Astrocyte (in vitro differentiated cells and primary cell): Measurements from ENCODE around the gene MINDY3.

Source experiments
- EZH2 ChIP-seq: IDR thresholded peaks from 2 replicates; pipeline ENCODE4 v1.6.1; 2012; ENCODE audit warnings: mild to moderate bottlenecking, low read length, inconsistent platforms; ENCODE audit not compliant: insufficient read depth
- TF ChIP-seq, protein P1 (sequence below): IDR thresholded peaks from 2 replicates; pipeline ENCODE4 v1.5.1; 2011; ENCODE audit warnings: low read depth, mild to moderate bottlenecking, inconsistent platforms, low read length, moderate library complexity; ENCODE audit not compliant: insufficient read depth

- TF ChIP-seq, protein P1, sequence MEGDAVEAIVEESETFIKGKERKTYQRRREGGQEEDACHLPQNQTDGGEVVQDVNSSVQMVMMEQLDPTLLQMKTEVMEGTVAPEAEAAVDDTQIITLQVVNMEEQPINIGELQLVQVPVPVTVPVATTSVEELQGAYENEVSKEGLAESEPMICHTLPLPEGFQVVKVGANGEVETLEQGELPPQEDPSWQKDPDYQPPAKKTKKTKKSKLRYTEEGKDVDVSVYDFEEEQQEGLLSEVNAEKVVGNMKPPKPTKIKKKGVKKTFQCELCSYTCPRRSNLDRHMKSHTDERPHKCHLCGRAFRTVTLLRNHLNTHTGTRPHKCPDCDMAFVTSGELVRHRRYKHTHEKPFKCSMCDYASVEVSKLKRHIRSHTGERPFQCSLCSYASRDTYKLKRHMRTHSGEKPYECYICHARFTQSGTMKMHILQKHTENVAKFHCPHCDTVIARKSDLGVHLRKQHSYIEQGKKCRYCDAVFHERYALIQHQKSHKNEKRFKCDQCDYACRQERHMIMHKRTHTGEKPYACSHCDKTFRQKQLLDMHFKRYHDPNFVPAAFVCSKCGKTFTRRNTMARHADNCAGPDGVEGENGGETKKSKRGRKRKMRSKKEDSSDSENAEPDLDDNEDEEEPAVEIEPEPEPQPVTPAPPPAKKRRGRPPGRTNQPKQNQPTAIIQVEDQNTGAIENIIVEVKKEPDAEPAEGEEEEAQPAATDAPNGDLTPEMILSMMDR: no peak
- TF ChIP-seq EZH2: no peak
These were observed 12.8 kb downstream of the MINDY3 start for GRCh38 chr10:15847481-15847880.
